ENCODE measurements around the gene SYNJ2. TPM values are rescaled to one million over a fixed set of nuclear protein-coding genes. Genes with fewer than 3 reads are reported as not detected.
"Not testable (repeated sequence)": the region's sequence is repeated elsewhere in the genome, so short reads cannot be mapped to it uniquely, and the experiment has no call there.

Gene SYNJ2
- total and polyA plus RNA-seq, 2 experiments from 2014 or later, result 20.5 to 28.6 TPM

DNA sequence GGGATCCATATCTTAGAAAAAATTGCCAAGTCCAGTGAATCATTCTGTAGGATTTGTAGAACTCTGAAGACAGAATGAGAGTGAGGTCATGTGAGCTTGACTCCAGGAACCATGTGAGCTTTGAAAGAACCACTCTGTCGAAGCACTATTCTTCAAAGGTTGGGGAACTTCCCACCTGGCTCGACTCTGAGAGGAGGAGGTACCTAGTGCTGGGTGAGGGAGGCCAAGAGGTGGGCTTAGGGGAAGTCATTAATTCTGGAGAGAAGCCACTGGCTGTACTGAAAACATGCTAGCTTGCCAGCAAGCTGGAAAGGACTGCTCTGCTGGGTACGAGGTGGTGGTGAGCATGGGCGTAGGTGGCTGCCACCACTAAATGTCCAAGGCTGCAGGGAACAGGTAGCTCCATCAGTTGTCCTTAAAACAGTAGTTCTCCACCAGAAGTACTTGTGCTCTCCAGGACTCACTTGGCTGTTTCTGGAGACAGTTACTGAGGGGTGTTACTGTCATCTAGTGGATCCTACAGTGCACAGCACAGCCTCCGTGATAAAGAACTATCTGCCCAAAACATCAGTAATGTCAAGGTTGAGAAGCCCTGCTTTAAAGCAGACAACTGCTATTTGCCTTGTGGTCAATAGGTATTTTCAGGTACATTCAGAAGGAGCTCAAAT lies 34.7 kb upstream of the SYNJ2 start:
- no peaks in the 10 kb centered on the region for H4K20me1 ChIP-seq (ENCODE audit: insufficient read depth)
- H3K9me2 ChIP-seq (ENCODE audit: insufficient read depth), result no peaks in the 10 kb centered on the region
- peaks cover 40% of the 10 kb centered on the region for H3K36me3 ChIP-seq (ENCODE audit: low read depth)
- H3K4me3 ChIP-seq, result no peak overlapping the region
- H3K27me3 ChIP-seq (replicated peaks; ENCODE audit: insufficient read depth), result no peaks in the 10 kb centered on the region
- H2AFZ ChIP-seq, result no peak overlapping the region
- H3K9me3 ChIP-seq (ENCODE audit: low read depth), result no peaks in the 10 kb centered on the region
- no peaks in the 10 kb centered on the region for H3K79me2 ChIP-seq (ENCODE audit: insufficient read depth)
- no peak overlapping the region for H3K9ac ChIP-seq
- no peaks in the 10 kb centered on the region for H3K4me1 ChIP-seq (ENCODE audit: insufficient read depth)
- H3K4me2 ChIP-seq (ENCODE audit: unreplicated experiment), result no peak overlapping the region
- TF ChIP-seq EZH2 (IDR thresholded peaks at IDR 0.05; ENCODE audit: insufficient read depth, poor library complexity, severe bottlenecking), result no peak
- WGBS, 2 experiments (ENCODE audit: low coverage in 1 of 2, low lambda C conversion rate in 2 of 2, missing lambda C conversion rate in 2 of 2), result 57 to 79% methylated on average over 5 of the region's 5 CpGs
- peak; percentile 21 for DNase-seq
- no peak overlapping the region for H3K27ac ChIP-seq
- in situ Hi-C loops (cut with MboI), result no loop called here
- peaks cover 62% of the 10 kb centered on the region for H3F3A ChIP-seq (ENCODE audit: insufficient read depth)

DNA sequence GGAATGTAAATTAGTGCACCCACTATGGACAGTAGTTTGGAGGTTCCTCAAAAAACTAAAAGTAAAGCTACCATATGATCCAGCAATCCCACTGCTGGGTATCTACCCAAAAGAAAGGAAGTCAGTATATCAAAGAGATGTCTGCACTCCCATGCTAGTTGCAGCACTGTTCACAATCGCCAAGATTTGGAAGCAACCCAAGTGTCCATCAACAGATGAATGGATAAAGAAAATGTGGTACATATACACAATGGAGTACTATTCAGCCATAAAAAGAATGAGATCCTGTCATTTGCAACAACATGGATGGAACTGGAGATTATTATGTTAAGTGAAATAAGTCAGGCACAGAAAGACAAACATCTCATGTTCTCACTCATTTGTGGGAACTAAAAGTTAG lies 30.8 kb upstream of the SYNJ2 start:
- H3K4me1 ChIP-seq (ENCODE audit: insufficient read depth); H3K36me3 ChIP-seq (ENCODE audit: low read depth); H3K79me2 ChIP-seq (ENCODE audit: insufficient read depth); H2AFZ ChIP-seq; in situ Hi-C loops (cut with MboI); H3K9ac ChIP-seq; H3K9me2 ChIP-seq (ENCODE audit: insufficient read depth); H3K4me3 ChIP-seq; H3K27me3 ChIP-seq (replicated peaks; ENCODE audit: insufficient read depth); H4K20me1 ChIP-seq (ENCODE audit: insufficient read depth); H3K27ac ChIP-seq; H3K4me2 ChIP-seq (ENCODE audit: unreplicated experiment); DNase-seq; H3K9me3 ChIP-seq (ENCODE audit: low read depth): not testable (repeated sequence)
- peaks cover 57% of the 10 kb centered on the region for H3F3A ChIP-seq (ENCODE audit: insufficient read depth)
- 100% methylated on average over 1 of the region's 1 CpG for WGBS, 2 experiments (ENCODE audit: low coverage in 1 of 2, low lambda C conversion rate in 2 of 2, missing lambda C conversion rate in 2 of 2)

DNA sequence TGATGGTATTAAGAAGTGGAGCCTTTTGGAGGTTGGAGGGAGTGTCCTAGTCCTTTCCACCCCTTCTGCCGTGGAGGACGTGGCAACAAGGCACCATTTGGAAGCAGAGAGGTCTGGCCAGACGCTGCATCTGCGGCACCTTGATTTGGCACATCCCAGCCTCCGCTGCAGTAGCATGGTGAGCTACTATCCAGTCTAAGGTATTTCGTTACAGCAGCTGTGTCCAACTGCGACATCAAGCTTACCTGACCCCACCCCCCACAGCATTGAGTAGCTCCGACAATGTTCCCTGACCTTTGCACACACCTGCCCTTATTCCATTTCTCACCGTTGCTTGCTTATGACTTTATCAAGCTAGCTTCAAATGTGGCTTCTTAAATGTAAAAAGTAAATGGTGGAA lies 29.8 kb upstream of the SYNJ2 start:
- no peaks in the 10 kb centered on the region for H3K9me2 ChIP-seq (ENCODE audit: insufficient read depth)
- no peaks in the 10 kb centered on the region for H3K9me3 ChIP-seq (ENCODE audit: low read depth)
- H3K27me3 ChIP-seq (replicated peaks; ENCODE audit: insufficient read depth), result no peaks in the 10 kb centered on the region
- no peaks in the 10 kb centered on the region for H3K79me2 ChIP-seq (ENCODE audit: insufficient read depth)
- no peak overlapping the region for H3K4me3 ChIP-seq
- H3K27ac ChIP-seq, result no peak overlapping the region
- no peak for DNase-seq
- TF ChIP-seq EZH2phosphoT487 (IDR thresholded peaks at IDR 0.05; ENCODE audit: insufficient read depth, low read depth) (no peak), EZH2 (IDR thresholded peaks at IDR 0.05; ENCODE audit: insufficient read depth, poor library complexity, severe bottlenecking) (no peak)
- H2AFZ ChIP-seq, result no peak overlapping the region
- peaks cover under 1% of the 10 kb centered on the region; the same call in 1 of the 2 replicates for H3K36me3 ChIP-seq (ENCODE audit: low read depth)
- no peak overlapping the region for H3K4me2 ChIP-seq (ENCODE audit: unreplicated experiment)
- in situ Hi-C loops (cut with MboI), result no loop called here
- H4K20me1 ChIP-seq (ENCODE audit: insufficient read depth), result no peaks in the 10 kb centered on the region
- peaks cover 48% of the 10 kb centered on the region for H3F3A ChIP-seq (ENCODE audit: insufficient read depth)
- no peaks in the 10 kb centered on the region for H3K4me1 ChIP-seq (ENCODE audit: insufficient read depth)
- H3K9ac ChIP-seq, result no peak overlapping the region
- WGBS, 2 experiments (ENCODE audit: low coverage in 1 of 2, low lambda C conversion rate in 2 of 2, missing lambda C conversion rate in 2 of 2), result 92 to 97% methylated on average over 9 of the region's 9 CpGs

GRCh38 chr6:157952861-157953351 lies 28.8 kb upstream of the SYNJ2 start:
- DNase-seq, result peak; percentile 63
- H3K79me2 ChIP-seq (ENCODE audit: insufficient read depth), result no peaks in the 10 kb centered on the region
- WGBS, 2 experiments (ENCODE audit: low coverage in 1 of 2, low lambda C conversion rate in 2 of 2, missing lambda C conversion rate in 2 of 2), result 55% methylated on average over 7 of the region's 7 CpGs
- no peaks in the 10 kb centered on the region for H4K20me1 ChIP-seq (ENCODE audit: insufficient read depth)
- H3K36me3 ChIP-seq (ENCODE audit: low read depth), result no peaks in the 10 kb centered on the region
- H3K4me2 ChIP-seq (ENCODE audit: unreplicated experiment), result no peak overlapping the region
- no peaks in the 10 kb centered on the region for H3K9me2 ChIP-seq (ENCODE audit: insufficient read depth)
- H2AFZ ChIP-seq, result no peak overlapping the region
- H3K4me1 ChIP-seq (ENCODE audit: insufficient read depth), result no peaks in the 10 kb centered on the region
- H3K4me3 ChIP-seq, result no peak overlapping the region
- H3K9me3 ChIP-seq (ENCODE audit: low read depth), result no peaks in the 10 kb centered on the region
- H3F3A ChIP-seq (ENCODE audit: insufficient read depth), result peaks cover 37% of the 10 kb centered on the region
- no peak overlapping the region for H3K27ac ChIP-seq
- in situ Hi-C loops (cut with MboI), result no loop called here
- no peak overlapping the region for H3K9ac ChIP-seq
- H3K27me3 ChIP-seq (replicated peaks; ENCODE audit: insufficient read depth), result no peaks in the 10 kb centered on the region
- TF ChIP-seq EZH2 (IDR thresholded peaks at IDR 0.05; ENCODE audit: insufficient read depth, poor library complexity, severe bottlenecking) (no peak), EZH2phosphoT487 (IDR thresholded peaks at IDR 0.05; ENCODE audit: insufficient read depth, low read depth) (no peak)
